Measurements from ENCODE around the gene ATP5F1D. TPM values are rescaled to one million over a fixed set of nuclear protein-coding genes. Genes with fewer than 3 reads are reported as not detected.
A peak's percentile ranks its signal among the peaks of the same experiment; 100 is the strongest.

Gene ATP5F1D
- total RNA-seq, 1 experiment from 2014 or later, result 102 TPM

DNA sequence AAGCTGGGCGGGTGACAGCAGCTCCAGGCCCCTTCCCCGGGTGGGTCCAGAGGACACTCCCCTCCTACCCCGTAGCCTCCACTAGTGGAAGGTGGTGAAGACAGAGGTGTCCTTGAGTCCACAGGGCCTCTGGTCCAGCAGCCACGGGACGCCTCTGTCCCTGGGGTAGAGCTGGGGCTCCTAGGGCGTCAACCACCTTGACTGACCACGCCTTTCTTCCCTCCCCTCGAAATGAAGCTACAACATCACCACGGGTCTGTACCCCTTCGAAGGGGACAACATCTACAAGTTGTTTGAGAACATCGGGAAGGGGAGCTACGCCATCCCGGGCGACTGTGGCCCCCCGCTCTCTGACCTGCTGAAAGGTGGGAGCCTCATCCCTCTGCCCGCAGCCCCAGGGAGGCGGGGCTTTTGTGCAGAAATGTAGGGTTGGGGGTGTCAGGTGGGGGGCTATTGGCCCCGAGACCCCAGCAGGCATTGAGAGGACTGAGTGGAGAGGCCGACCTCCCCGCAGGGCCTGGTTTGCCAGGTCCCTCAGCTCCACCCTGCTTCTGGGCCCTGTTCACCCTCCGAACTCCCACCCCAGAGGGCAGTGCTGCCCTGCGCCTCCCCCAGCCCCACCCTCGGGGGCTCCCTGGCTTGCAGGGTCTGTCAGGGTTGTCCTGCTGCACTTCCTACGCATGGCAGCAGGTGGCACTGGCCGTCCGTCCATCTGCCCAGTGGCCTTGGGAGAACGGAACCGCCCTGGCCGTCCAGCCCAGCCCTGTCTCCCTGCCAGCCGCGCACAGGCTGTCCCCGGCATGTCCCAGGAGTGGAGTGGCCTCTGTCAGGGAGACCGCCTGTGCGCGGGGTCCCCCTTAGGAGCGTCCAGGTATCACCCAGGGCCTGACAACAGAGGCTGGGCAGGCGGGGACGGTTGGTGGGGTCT is 20.3 kb upstream of the ATP5F1D start:
- Histone ChIP-seq H3F3A (ENCODE audit: low read length, unreplicated experiment) (no peaks in the 10 kb centered on the region), H4K20me1 (ENCODE audit: low read length) (0 out of 2 replicates have a peak, but pooled peaks cover 2% of the 10 kb centered on the region), H3K79me2 (ENCODE audit: low read length) (peaks cover 29% of the 10 kb centered on the region), H3K4me2 (ENCODE audit: low read length) (no peak overlapping the region), H3K9me3 (ENCODE audit: low read length) (no peaks in the 10 kb centered on the region), H2AFZ (ENCODE audit: low read length) (no peak overlapping the region), H3K9me2 (replicated peaks; ENCODE audit: low read length) (no peaks in the 10 kb centered on the region), H3K27ac (ENCODE audit: low read length) (no peak overlapping the region), H3K4me1 (ENCODE audit: insufficient read depth, low read length) (peaks cover 8% of the 10 kb centered on the region), H3K9ac (ENCODE audit: low read length) (no peak overlapping the region), H3K36me3 (ENCODE audit: low read depth, low read length) (no peaks in the 10 kb centered on the region), H3K27me3 (ENCODE audit: low read length) (no peaks in the 10 kb centered on the region), H3K4me3 (ENCODE audit: low read length) (no peak overlapping the region)
- ChIA-PET CTCF (no interaction called here), POLR2A (ENCODE audit: unreplicated experiment) (no interaction called here)
- no TSS peak for BruUV-seq (replicated peaks)
- peak; percentile 27 for DNase-seq
- peak; percentile 39; the same call in 1 of the 2 replicates for ATAC-seq
- intact Hi-C loops (cut with micrococcal nuclease), result no loop called here
- TF ChIP-seq EZH2phosphoT487 (IDR thresholded peaks at IDR 0.05; ENCODE audit: borderline replicate concordance, low read length) (no peak), CTCF (conservative IDR thresholded peaks at IDR 0.05; ENCODE audit: low read depth, low read length) (peak; percentile 59)

GRCh38 chr19:1221904-1222255 is 19.7 kb upstream of the ATP5F1D start:
- Histone ChIP-seq H3F3A (ENCODE audit: low read length, unreplicated experiment) (no peaks in the 10 kb centered on the region), H3K79me2 (ENCODE audit: low read length) (peaks cover 23% of the 10 kb centered on the region), H3K4me2 (ENCODE audit: low read length) (no peak overlapping the region), H3K27ac (ENCODE audit: low read length) (no peak overlapping the region), H3K4me1 (ENCODE audit: insufficient read depth, low read length) (peaks cover 1% of the 10 kb centered on the region), H3K9ac (ENCODE audit: low read length) (no peak overlapping the region), H3K27me3 (ENCODE audit: low read length) (no peaks in the 10 kb centered on the region), H2AFZ (ENCODE audit: low read length) (no peak overlapping the region), H3K9me2 (replicated peaks; ENCODE audit: low read length) (no peaks in the 10 kb centered on the region), H4K20me1 (ENCODE audit: low read length) (0 out of 2 replicates have a peak, but pooled peaks cover 2% of the 10 kb centered on the region), H3K4me3 (ENCODE audit: low read length) (no peak overlapping the region), H3K9me3 (ENCODE audit: low read length) (no peaks in the 10 kb centered on the region), H3K36me3 (ENCODE audit: low read depth, low read length) (no peaks in the 10 kb centered on the region)
- DNase-seq (no peak), ATAC-seq (no peak)
- intact Hi-C loops (cut with micrococcal nuclease), result no loop called here
- POLR2A ChIA-PET (ENCODE audit: unreplicated experiment), result no interaction called here
- no peak for TF ChIP-seq CTCF (conservative IDR thresholded peaks at IDR 0.05; ENCODE audit: low read depth, low read length)
- TF ChIP-seq EZH2 (IDR thresholded peaks at IDR 0.05; ENCODE audit: low read length, unreplicated experiment), result no peak
- TF ChIP-seq EZH2phosphoT487 (IDR thresholded peaks at IDR 0.05; ENCODE audit: borderline replicate concordance, low read length), result no peak
- no TSS peak for BruUV-seq (replicated peaks)
- CTCF ChIA-PET, result no interaction called here

DNA sequence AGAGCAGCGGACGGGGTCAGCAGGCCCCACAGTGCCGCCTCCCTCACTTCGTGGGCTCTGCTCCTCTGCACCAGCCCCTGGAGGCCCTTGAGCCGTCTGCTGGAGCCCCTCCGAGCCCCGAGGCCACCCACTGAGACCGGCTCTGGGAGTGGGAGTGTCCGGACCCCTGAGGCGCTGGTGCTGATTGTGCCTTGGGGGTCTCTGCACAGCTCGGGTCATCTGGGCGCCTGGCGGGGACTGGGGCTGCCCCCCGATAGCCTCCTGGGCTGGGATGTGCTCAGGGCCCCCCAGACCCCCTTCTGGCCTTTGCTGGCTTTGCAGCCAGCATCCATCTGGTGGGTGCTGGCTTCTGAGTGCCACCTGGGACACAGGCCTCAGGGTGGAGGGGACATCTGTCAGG is 19.2 kb upstream of the ATP5F1D start:
- Histone ChIP-seq H3K4me3 (ENCODE audit: low read length) (no peak overlapping the region), H3K79me2 (ENCODE audit: low read length) (peaks cover 18% of the 10 kb centered on the region), H3K27me3 (ENCODE audit: low read length) (no peaks in the 10 kb centered on the region), H3K36me3 (ENCODE audit: low read depth, low read length) (no peaks in the 10 kb centered on the region), H3K9me2 (replicated peaks; ENCODE audit: low read length) (no peaks in the 10 kb centered on the region), H3K9ac (ENCODE audit: low read length) (no peak overlapping the region), H2AFZ (ENCODE audit: low read length) (no peak overlapping the region), H3K27ac (ENCODE audit: low read length) (no peak overlapping the region), H3K4me2 (ENCODE audit: low read length) (no peak overlapping the region), H3K9me3 (ENCODE audit: low read length) (no peaks in the 10 kb centered on the region), H3K4me1 (ENCODE audit: insufficient read depth, low read length) (no peaks in the 10 kb centered on the region), H4K20me1 (ENCODE audit: low read length) (0 out of 2 replicates have a peak, but pooled peaks cover 2% of the 10 kb centered on the region), H3F3A (ENCODE audit: low read length, unreplicated experiment) (no peaks in the 10 kb centered on the region)
- BruUV-seq (replicated peaks), result no TSS peak
- ATAC-seq (no peak), DNase-seq (no peak)
- ChIA-PET POLR2A (ENCODE audit: unreplicated experiment) (no interaction called here), CTCF (no interaction called here)
- intact Hi-C loops (cut with micrococcal nuclease), result no loop called here
- TF ChIP-seq EZH2phosphoT487 (IDR thresholded peaks at IDR 0.05; ENCODE audit: borderline replicate concordance, low read length), result no peak
- TF ChIP-seq EZH2 (IDR thresholded peaks at IDR 0.05; ENCODE audit: low read length, unreplicated experiment), result no peak
- no peak for TF ChIP-seq CTCF (conservative IDR thresholded peaks at IDR 0.05; ENCODE audit: low read depth, low read length)

All from PC-3 (cell line).